A549 (cell line): ENCODE measurements around the gene PDLIM3.

Experiments used
- BHLHE40 ChIP-seq: IDR thresholded peaks from 2 replicates; pipeline ENCODE4 v1.6.1; 2012; ENCODE audit warnings: low read depth, low read length, inconsistent platforms
- CHD2 ChIP-seq: fragments of 150-350 bp; IDR thresholded peaks from 2 replicates; pipeline ENCODE4 v1.6.1; 2014; ENCODE audit warnings: low read length; ENCODE audit not compliant: partially characterized antibody
- HDAC2 ChIP-seq: fragments of 200-600 bp; sonication (generic); IDR thresholded peaks from 2 replicates; pipeline ENCODE4 v1.6.1; 2016
- MAZ ChIP-seq: fragments of 150-350 bp; IDR thresholded peaks from 2 replicates; pipeline ENCODE4 v1.6.1; 2014; ENCODE audit warnings: antibody characterized with exemption, low read depth, low read length, borderline replicate concordance
- SREBF2 ChIP-seq: fragments of 450-650 bp; IDR thresholded peaks from 2 replicates; pipeline ENCODE4 v1.6.1; 2014; ENCODE audit warnings: mild to moderate bottlenecking, moderate library complexity
- TF ChIP-seq, protein P1 (sequence below): IDR thresholded peaks from 2 replicates; pipeline ENCODE4 v1.6.1; 2012
- TF ChIP-seq, protein P2 (sequence below): fragments of >200 bp; sonication (Bioruptor Twin); formaldehyde crosslinking; IDR thresholded peaks from 3 replicates; pipeline ENCODE4 v1.5.1; 2016

DNA sequence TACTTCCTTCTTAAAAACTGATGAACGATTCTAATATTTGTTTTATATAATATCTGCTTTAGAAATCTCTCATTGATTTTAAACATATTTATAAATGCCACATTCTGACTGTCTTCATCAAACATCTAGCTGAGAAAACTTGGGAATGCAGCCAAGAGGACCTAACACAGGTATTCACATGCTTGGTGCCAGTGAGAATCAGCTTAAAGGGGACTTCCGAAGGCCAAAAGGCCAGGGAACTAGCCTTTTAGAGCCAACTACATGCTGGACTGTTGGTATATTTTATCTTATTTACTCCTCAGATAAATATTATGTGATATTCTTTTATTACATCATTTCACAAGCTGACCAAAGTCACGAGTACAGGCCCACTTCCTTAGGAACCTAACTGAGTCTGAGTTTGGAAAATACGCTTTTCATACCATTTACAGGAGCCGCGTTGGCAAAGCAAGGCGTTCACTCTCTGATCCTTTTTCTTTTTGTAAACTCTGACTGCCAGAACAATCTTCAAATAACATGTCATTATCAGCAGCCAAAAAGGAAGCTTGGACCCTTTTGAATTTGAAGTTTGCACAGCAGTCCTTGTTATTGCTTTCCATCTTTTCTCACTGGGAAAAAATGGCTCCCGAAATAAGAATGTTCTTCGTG lies 41.1 kb upstream of the PDLIM3 start:
- TF ChIP-seq, protein P1, sequence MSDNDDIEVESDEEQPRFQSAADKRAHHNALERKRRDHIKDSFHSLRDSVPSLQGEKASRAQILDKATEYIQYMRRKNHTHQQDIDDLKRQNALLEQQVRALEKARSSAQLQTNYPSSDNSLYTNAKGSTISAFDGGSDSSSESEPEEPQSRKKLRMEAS: no peak
- TF ChIP-seq BHLHE40 (no peak), MAZ (no peak), SREBF2 (no peak), HDAC2 (no peak), CHD2 (no peak)
- TF ChIP-seq, protein P2, sequence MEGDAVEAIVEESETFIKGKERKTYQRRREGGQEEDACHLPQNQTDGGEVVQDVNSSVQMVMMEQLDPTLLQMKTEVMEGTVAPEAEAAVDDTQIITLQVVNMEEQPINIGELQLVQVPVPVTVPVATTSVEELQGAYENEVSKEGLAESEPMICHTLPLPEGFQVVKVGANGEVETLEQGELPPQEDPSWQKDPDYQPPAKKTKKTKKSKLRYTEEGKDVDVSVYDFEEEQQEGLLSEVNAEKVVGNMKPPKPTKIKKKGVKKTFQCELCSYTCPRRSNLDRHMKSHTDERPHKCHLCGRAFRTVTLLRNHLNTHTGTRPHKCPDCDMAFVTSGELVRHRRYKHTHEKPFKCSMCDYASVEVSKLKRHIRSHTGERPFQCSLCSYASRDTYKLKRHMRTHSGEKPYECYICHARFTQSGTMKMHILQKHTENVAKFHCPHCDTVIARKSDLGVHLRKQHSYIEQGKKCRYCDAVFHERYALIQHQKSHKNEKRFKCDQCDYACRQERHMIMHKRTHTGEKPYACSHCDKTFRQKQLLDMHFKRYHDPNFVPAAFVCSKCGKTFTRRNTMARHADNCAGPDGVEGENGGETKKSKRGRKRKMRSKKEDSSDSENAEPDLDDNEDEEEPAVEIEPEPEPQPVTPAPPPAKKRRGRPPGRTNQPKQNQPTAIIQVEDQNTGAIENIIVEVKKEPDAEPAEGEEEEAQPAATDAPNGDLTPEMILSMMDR: no peak
